ENCODE results near the gene EPHA4.

The EPHA4 gene

DNA sequence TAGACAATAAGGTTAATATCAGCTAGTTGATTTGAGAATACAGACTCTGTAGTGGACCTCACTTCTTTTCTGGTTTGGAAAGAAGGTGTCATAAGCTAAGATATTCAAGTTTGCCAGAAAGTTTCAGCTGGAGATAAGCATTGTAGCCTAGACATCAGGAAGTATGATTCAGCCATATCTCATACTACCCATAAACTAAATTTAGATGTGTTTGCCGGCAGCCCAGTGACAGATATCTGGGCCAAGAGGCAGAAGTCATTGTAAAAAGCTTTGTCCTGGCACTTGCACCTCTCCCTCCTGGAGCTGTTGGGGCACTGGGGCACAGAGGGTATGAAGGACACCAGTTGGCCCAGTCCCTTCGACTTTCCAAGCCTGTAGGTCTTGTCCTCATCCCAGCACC lies 128.0 kb downstream of the EPHA4 start:
- Histone ChIP-seq H2BK12ac (ENCODE audit: low read length in 2 of 2) (no peak overlapping the region), H3K18ac (ENCODE audit: low read depth in 1 of 2, low read length in 2 of 2) (no peak overlapping the region), H3K4ac (ENCODE audit: low read depth in 1 of 2, low read length in 2 of 2) (no peak overlapping the region), H3K4me1 (ENCODE audit: control insufficient read depth, insufficient read depth, low read depth, low read length) (peaks cover 2% of the 10 kb centered on the region), H3K27me3 (ENCODE audit: control insufficient read depth in 1 of 2, insufficient read depth in 1 of 2, low read length in 2 of 2) (no peaks in the 10 kb centered on the region), H3K9me3 (ENCODE audit: control insufficient read depth, low read length) (no peaks in the 10 kb centered on the region), H3K36me3 (ENCODE audit: control insufficient read depth in 1 of 2, insufficient read depth in 2 of 2, low read depth in 1 of 2, low read length in 2 of 2) (peaks cover 24 to 40% of the 10 kb centered on the region in 2 experiments), H2BK15ac (ENCODE audit: low read depth, poor library complexity, severe bottlenecking) (no peak overlapping the region), H3K23ac (ENCODE audit: low read length in 2 of 2) (no peak overlapping the region), H2BK120ac (ENCODE audit: low read depth, low read length) (no peak overlapping the region), H3K4me3 (ENCODE audit: insufficient read depth in 1 of 2, low read depth in 1 of 2, low read length in 2 of 2) (peak overlapping the region in 1 of 2 experiments; percentile 27), H3K79me1 (replicated peaks; ENCODE audit: low read length, poor library complexity, severe bottlenecking) (peaks cover 13% of the 10 kb centered on the region), H3K9ac (ENCODE audit: low read length) (peak overlapping the region; percentile 54), H2AK5ac (ENCODE audit: low read length, severe bottlenecking) (no peak overlapping the region), H3K14ac (ENCODE audit: low read length in 2 of 2) (no peak overlapping the region), H4K8ac (ENCODE audit: low read length) (no peak overlapping the region), H2AFZ (ENCODE audit: low read depth, low read length) (no peak overlapping the region), H3K27ac (ENCODE audit: low read length, poor library complexity, severe bottlenecking) (peak overlapping the region; percentile 33), H2BK5ac (ENCODE audit: low read depth, low read length, poor library complexity, severe bottlenecking) (no peak overlapping the region), H4K91ac (ENCODE audit: low read length) (no peak overlapping the region), H3K4me2 (ENCODE audit: low read length, poor library complexity, severe bottlenecking) (no peak overlapping the region)
- 0% methylated on average over 1 of the region's 2 CpGs for WGBS
- peak; percentile 70 for DNase-seq

DNA sequence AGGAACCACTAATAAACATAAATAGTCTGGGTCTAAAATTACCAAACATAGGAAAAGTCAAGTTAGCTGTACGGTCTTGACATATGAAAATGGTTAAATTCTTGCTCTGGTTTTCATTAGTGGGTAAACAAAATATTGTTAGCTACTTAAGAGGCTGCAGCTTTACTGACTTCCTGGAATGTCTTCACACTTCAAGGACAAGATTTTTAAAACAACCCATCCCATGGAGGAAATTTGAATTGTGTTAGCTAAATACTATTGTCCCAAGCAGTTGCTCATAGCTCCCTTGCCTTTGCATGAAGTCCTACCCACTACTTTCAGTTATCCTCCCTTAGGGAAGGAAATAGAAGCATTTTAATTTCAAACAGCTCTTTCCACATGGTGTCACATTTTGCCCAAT lies 128.5 kb downstream of the EPHA4 start:
- H2BK120ac ChIP-seq (ENCODE audit: low read depth, low read length), result no peak overlapping the region
- no peak overlapping the region for H3K27ac ChIP-seq (ENCODE audit: low read length, poor library complexity, severe bottlenecking)
- H4K91ac ChIP-seq (ENCODE audit: low read length), result no peak overlapping the region
- H3K14ac ChIP-seq (ENCODE audit: low read length in 2 of 2), result no peak overlapping the region
- no peak overlapping the region for H2BK5ac ChIP-seq (ENCODE audit: low read depth, low read length, poor library complexity, severe bottlenecking)
- H3K23ac ChIP-seq (ENCODE audit: low read length in 2 of 2), result no peak overlapping the region
- H3K9me3 ChIP-seq (ENCODE audit: control insufficient read depth, low read length), result no peaks in the 10 kb centered on the region
- H3K4me2 ChIP-seq (ENCODE audit: low read length, poor library complexity, severe bottlenecking), result no peak overlapping the region
- H3K18ac ChIP-seq (ENCODE audit: low read depth in 1 of 2, low read length in 2 of 2), result no peak overlapping the region
- H3K27me3 ChIP-seq (ENCODE audit: control insufficient read depth in 1 of 2, insufficient read depth in 1 of 2, low read length in 2 of 2), result no peaks in the 10 kb centered on the region
- no peak overlapping the region for H3K4ac ChIP-seq (ENCODE audit: low read depth in 1 of 2, low read length in 2 of 2)
- H4K8ac ChIP-seq (ENCODE audit: low read length), result no peak overlapping the region
- no peak for DNase-seq
- no peak overlapping the region for H2AFZ ChIP-seq (ENCODE audit: low read depth, low read length)
- WGBS, result 43% methylated on average over 1 of the region's 1 CpG
- H2BK12ac ChIP-seq (ENCODE audit: low read length in 2 of 2), result no peak overlapping the region
- H3K79me1 ChIP-seq (replicated peaks; ENCODE audit: low read length, poor library complexity, severe bottlenecking), result peaks cover 11% of the 10 kb centered on the region
- no peak overlapping the region for H2AK5ac ChIP-seq (ENCODE audit: low read length, severe bottlenecking)
- peak overlapping the region; percentile 54 for H3K9ac ChIP-seq (ENCODE audit: low read length)
- peak overlapping the region in 1 of 2 experiments; percentile 27 for H3K4me3 ChIP-seq (ENCODE audit: insufficient read depth in 1 of 2, low read depth in 1 of 2, low read length in 2 of 2)
- H3K4me1 ChIP-seq (ENCODE audit: control insufficient read depth, insufficient read depth, low read depth, low read length), result peaks cover 2% of the 10 kb centered on the region
- no peak overlapping the region for H2BK15ac ChIP-seq (ENCODE audit: low read depth, poor library complexity, severe bottlenecking)
- peaks cover 23 to 45% of the 10 kb centered on the region in 2 experiments for H3K36me3 ChIP-seq (ENCODE audit: control insufficient read depth in 1 of 2, insufficient read depth in 2 of 2, low read depth in 1 of 2, low read length in 2 of 2)

DNA sequence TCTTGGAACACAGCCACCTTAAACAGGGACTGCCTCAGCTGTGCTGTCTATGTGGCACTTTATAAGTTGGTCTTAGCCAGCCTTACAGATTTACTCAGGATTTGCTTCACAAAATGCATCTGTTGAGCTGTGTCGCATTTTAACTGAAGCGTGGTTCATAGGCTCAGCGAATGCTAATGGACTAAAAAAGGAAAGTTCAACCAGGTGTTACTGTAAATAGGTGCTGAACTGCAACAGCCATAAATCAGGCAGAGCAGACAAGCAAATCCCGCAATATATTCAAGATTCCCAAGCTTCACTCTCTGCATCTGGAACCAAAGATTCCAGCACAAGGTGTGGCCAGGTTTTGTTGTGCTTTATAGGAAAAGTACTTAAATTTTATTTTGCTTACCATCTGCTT lies 130.0 kb downstream of the EPHA4 start:
- H2BK120ac ChIP-seq (ENCODE audit: low read depth, low read length), result no peak overlapping the region
- H3K79me1 ChIP-seq (replicated peaks; ENCODE audit: low read length, poor library complexity, severe bottlenecking), result peaks cover 14% of the 10 kb centered on the region
- H2BK5ac ChIP-seq (ENCODE audit: low read depth, low read length, poor library complexity, severe bottlenecking), result no peak overlapping the region
- H2BK15ac ChIP-seq (ENCODE audit: low read depth, poor library complexity, severe bottlenecking), result no peak overlapping the region
- H2BK12ac ChIP-seq (ENCODE audit: low read length in 2 of 2), result no peak overlapping the region
- H3K4me2 ChIP-seq (ENCODE audit: low read length, poor library complexity, severe bottlenecking), result no peak overlapping the region
- H3K27me3 ChIP-seq (ENCODE audit: control insufficient read depth in 1 of 2, insufficient read depth in 1 of 2, low read length in 2 of 2), result no peaks in the 10 kb centered on the region
- no peak for DNase-seq
- no peak overlapping the region for H4K91ac ChIP-seq (ENCODE audit: low read length)
- H3K4me3 ChIP-seq (ENCODE audit: insufficient read depth in 1 of 2, low read depth in 1 of 2, low read length in 2 of 2), result no peak overlapping the region
- H3K27ac ChIP-seq (ENCODE audit: low read length, poor library complexity, severe bottlenecking), result no peak overlapping the region
- peaks cover 2% of the 10 kb centered on the region for H3K4me1 ChIP-seq (ENCODE audit: control insufficient read depth, insufficient read depth, low read depth, low read length)
- 97% methylated on average over 3 of the region's 4 CpGs for WGBS
- H3K4ac ChIP-seq (ENCODE audit: low read depth in 1 of 2, low read length in 2 of 2), result no peak overlapping the region
- peaks cover 29 to 58% of the 10 kb centered on the region in 2 experiments for H3K36me3 ChIP-seq (ENCODE audit: control insufficient read depth in 1 of 2, insufficient read depth in 2 of 2, low read depth in 1 of 2, low read length in 2 of 2)
- no peak overlapping the region for H3K23ac ChIP-seq (ENCODE audit: low read length in 2 of 2)
- no peak overlapping the region for H2AFZ ChIP-seq (ENCODE audit: low read depth, low read length)
- no peak overlapping the region for H2AK5ac ChIP-seq (ENCODE audit: low read length, severe bottlenecking)
- no peak overlapping the region for H4K8ac ChIP-seq (ENCODE audit: low read length)
- H3K9ac ChIP-seq (ENCODE audit: low read length), result no peak overlapping the region
- H3K18ac ChIP-seq (ENCODE audit: low read depth in 1 of 2, low read length in 2 of 2), result no peak overlapping the region
- no peaks in the 10 kb centered on the region for H3K9me3 ChIP-seq (ENCODE audit: control insufficient read depth, low read length)
- no peak overlapping the region for H3K14ac ChIP-seq (ENCODE audit: low read length in 2 of 2)

DNA sequence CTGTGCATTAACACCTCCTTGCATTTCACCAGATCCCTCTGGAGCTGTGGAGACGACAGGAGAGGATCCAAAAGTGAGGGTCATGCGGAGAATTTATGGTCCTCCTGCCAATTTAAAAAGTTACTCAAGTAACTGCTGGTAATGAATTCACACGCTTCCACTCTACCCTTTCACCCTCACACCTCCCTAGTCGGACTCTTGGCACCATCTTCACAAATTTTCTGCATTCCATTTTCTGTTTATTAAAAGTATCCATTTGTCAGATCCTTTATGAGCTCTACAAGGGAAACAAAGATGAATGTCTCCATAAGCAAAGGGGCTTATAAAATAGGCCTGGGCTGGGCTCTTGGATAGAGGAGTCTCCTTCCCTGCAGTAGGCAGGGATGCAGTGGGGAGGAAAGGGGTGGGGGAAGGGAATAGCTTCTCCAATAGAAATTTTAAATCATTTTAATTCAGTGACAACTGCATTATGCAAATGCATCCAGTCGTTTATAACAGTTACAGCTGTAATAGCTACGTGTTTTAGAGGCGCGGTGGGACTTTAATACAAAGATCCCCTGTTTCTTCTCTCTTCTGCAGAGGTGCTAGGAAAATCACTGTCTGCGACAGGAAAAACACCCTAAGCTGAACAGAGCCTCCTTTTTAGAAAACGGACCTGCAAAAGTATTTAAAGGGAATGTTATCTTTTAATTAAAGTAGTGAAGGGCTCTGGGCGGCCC lies 132.2 kb downstream of the EPHA4 start:
- Histone ChIP-seq H3K4me3 (ENCODE audit: insufficient read depth in 1 of 2, low read depth in 1 of 2, low read length in 2 of 2) (no peak overlapping the region), H3K27me3 (ENCODE audit: control insufficient read depth in 1 of 2, insufficient read depth in 1 of 2, low read length in 2 of 2) (no peaks in the 10 kb centered on the region), H3K23ac (ENCODE audit: low read length in 2 of 2) (no peak overlapping the region), H2BK12ac (ENCODE audit: low read length in 2 of 2) (no peak overlapping the region), H3K4ac (ENCODE audit: low read depth in 1 of 2, low read length in 2 of 2) (no peak overlapping the region), H3K18ac (ENCODE audit: low read depth in 1 of 2, low read length in 2 of 2) (no peak overlapping the region), H3K9ac (ENCODE audit: low read length) (no peak overlapping the region), H3K9me3 (ENCODE audit: control insufficient read depth, low read length) (no peaks in the 10 kb centered on the region), H3K79me1 (replicated peaks; ENCODE audit: low read length, poor library complexity, severe bottlenecking) (peaks cover 15% of the 10 kb centered on the region), H3K4me2 (ENCODE audit: low read length, poor library complexity, severe bottlenecking) (no peak overlapping the region), H2AFZ (ENCODE audit: low read depth, low read length) (no peak overlapping the region), H4K8ac (ENCODE audit: low read length) (no peak overlapping the region), H2BK15ac (ENCODE audit: low read depth, poor library complexity, severe bottlenecking) (no peak overlapping the region), H3K36me3 (ENCODE audit: control insufficient read depth in 1 of 2, insufficient read depth in 2 of 2, low read depth in 1 of 2, low read length in 2 of 2) (peaks cover 31 to 80% of the 10 kb centered on the region in 2 experiments), H2AK5ac (ENCODE audit: low read length, severe bottlenecking) (no peak overlapping the region), H3K27ac (ENCODE audit: low read length, poor library complexity, severe bottlenecking) (no peak overlapping the region), H3K4me1 (ENCODE audit: control insufficient read depth, insufficient read depth, low read depth, low read length) (peaks cover 2% of the 10 kb centered on the region), H2BK120ac (ENCODE audit: low read depth, low read length) (no peak overlapping the region), H3K14ac (ENCODE audit: low read length in 2 of 2) (no peak overlapping the region), H2BK5ac (ENCODE audit: low read depth, low read length, poor library complexity, severe bottlenecking) (no peak overlapping the region), H4K91ac (ENCODE audit: low read length) (no peak overlapping the region)
- WGBS, result 83% methylated on average over 8 of the region's 11 CpGs
- no peak for DNase-seq
